H9 (cell line): ENCODE results near the gene GSC2. TPM values are rescaled to one million over a fixed set of nuclear protein-coding genes. Genes with fewer than 3 reads are reported as not detected.
"Not testable (repeated sequence)": the region's sequence is repeated elsewhere in the genome, so short reads cannot be mapped to it uniquely, and the experiment has no call there.

ENCODE experiments used
- DNase-seq: peaks from one replicate; pipeline ENCODE4 v3.0.0-alpha.2; 2017
- H2AFZ ChIP-seq: one replicate; pipeline ENCODE4 v1.6.1; 2013; ENCODE audit warnings: mild to moderate bottlenecking, low read length, control low read depth, moderate library complexity
- H2AK5ac ChIP-seq: 2 replicates; pipeline ENCODE4 v1.6.1; 2013; ENCODE audit warnings: low read length, control low read depth, mixed read lengths; ENCODE audit not compliant: insufficient read length
- H2BK120ac ChIP-seq: one replicate; pipeline ENCODE4 v1.6.1; 2013; ENCODE audit warnings: low read depth, mild to moderate bottlenecking, low read length, control low read depth, inconsistent platforms; ENCODE audit not compliant: poor library complexity, severe bottlenecking
- H2BK12ac ChIP-seq: 2 replicates; pipeline ENCODE4 v1.6.1; 2013; ENCODE audit warnings: low read length, control low read depth, mixed read lengths, low read depth; ENCODE audit not compliant: insufficient read length
- H2BK15ac ChIP-seq: 2 replicates; pipeline ENCODE4 v1.6.1; 2013; ENCODE audit warnings: low read depth, low read length, control low read depth
- H2BK20ac ChIP-seq: one replicate; pipeline ENCODE4 v1.6.1; 2013; ENCODE audit warnings: low read depth, mild to moderate bottlenecking, low read length, control low read depth, inconsistent platforms; ENCODE audit not compliant: poor library complexity, severe bottlenecking
- H2BK5ac ChIP-seq: 2 replicates; pipeline ENCODE4 v1.6.1; 2013; ENCODE audit warnings: low read length, control low read depth, mixed read lengths; ENCODE audit not compliant: insufficient read length
- H3K14ac ChIP-seq: 2 replicates; pipeline ENCODE4 v1.6.1; 2013; ENCODE audit warnings: low read length, control low read depth; ENCODE audit not compliant: insufficient read depth
- H3K18ac ChIP-seq: 2 replicates; pipeline ENCODE4 v1.6.1; 2013; ENCODE audit warnings: low read depth, mild to moderate bottlenecking, mixed read lengths, low read length, control low read depth; ENCODE audit not compliant: insufficient read length
- H3K23ac ChIP-seq: 2 replicates; pipeline ENCODE4 v1.6.1; 2013; ENCODE audit warnings: low read length, control low read depth, mixed read lengths, low read depth; ENCODE audit not compliant: insufficient read length
- H3K23me2 ChIP-seq: 2 replicates; pipeline ENCODE4 v1.6.1; 2013; ENCODE audit warnings: low read depth, mild to moderate bottlenecking, mixed read lengths, low read length, control low read depth; ENCODE audit not compliant: insufficient read length, poor library complexity, severe bottlenecking
- H3K27ac ChIP-seq: 2 replicates; pipeline ENCODE4 v1.5.1; 2013; ENCODE audit warnings: low read length, control low read depth, mixed read lengths, low read depth; ENCODE audit not compliant: insufficient read length
- H3K27me3 ChIP-seq: 2 replicates; pipeline ENCODE4 v1.6.1; 2013; ENCODE audit warnings: low read length, control low read depth, inconsistent platforms; ENCODE audit not compliant: insufficient read depth
- H3K4ac ChIP-seq: 2 replicates; pipeline ENCODE4 v1.6.1; 2013; ENCODE audit warnings: low read depth, mild to moderate bottlenecking, control low read depth, inconsistent platforms, low read length, moderate library complexity
- H3K4me1 ChIP-seq: 2 replicates; pipeline ENCODE4 v1.6.1; 2013; ENCODE audit warnings: low read length, control low read depth, inconsistent platforms; ENCODE audit not compliant: insufficient read depth
- H3K4me2 ChIP-seq: 2 replicates; pipeline ENCODE4 v1.6.1; 2013; ENCODE audit warnings: low read length, control low read depth, mixed read lengths; ENCODE audit not compliant: insufficient read length, insufficient read depth
- H3K56ac ChIP-seq: 2 replicates; pipeline ENCODE4 v1.6.1; 2013; ENCODE audit warnings: low read depth, mild to moderate bottlenecking, mixed read lengths, low read length, control low read depth; ENCODE audit not compliant: insufficient read length
- H3K79me1 ChIP-seq: 2 replicates; pipeline ENCODE4 v1.6.1; 2013; ENCODE audit warnings: low read depth, mild to moderate bottlenecking, moderate library complexity, low read length, control low read depth, inconsistent platforms; ENCODE audit not compliant: insufficient read depth, poor library complexity, severe bottlenecking
- H3K79me2 ChIP-seq: 2 replicates; pipeline ENCODE4 v1.6.1; 2013; ENCODE audit warnings: low read length, control low read depth, inconsistent platforms; ENCODE audit not compliant: insufficient read depth
- H3K9ac ChIP-seq: 2 replicates; pipeline ENCODE4 v1.6.1; 2013; ENCODE audit warnings: low read length, control low read depth, mixed read lengths; ENCODE audit not compliant: insufficient read length; ENCODE audit errors: extremely low read depth
- H3K9me3 ChIP-seq: one replicate; pipeline ENCODE4 v1.6.1; 2013; ENCODE audit warnings: low read depth, low read length, inconsistent platforms; ENCODE audit not compliant: control insufficient read depth
- H3T11ph ChIP-seq: one replicate; pipeline ENCODE4 v1.6.1; 2013; ENCODE audit warnings: mild to moderate bottlenecking, low read length, control low read depth, inconsistent platforms
- H4K20me1 ChIP-seq: one replicate; pipeline ENCODE4 v1.6.1; 2013; ENCODE audit not compliant: control insufficient read depth, insufficient read length, insufficient read depth
- H4K5ac ChIP-seq: 2 replicates; pipeline ENCODE4 v1.6.1; 2013; ENCODE audit warnings: low read depth, mild to moderate bottlenecking, mixed read lengths, low read length, control low read depth; ENCODE audit not compliant: insufficient read length
- H4K8ac ChIP-seq: replicated peaks from 2 replicates; pipeline ENCODE4 v1.6.1; 2013; ENCODE audit warnings: low read length, control low read depth, mixed read lengths, low read depth; ENCODE audit not compliant: insufficient read length
- H4K91ac ChIP-seq: 2 replicates; pipeline ENCODE4 v1.6.1; 2013; ENCODE audit warnings: low read depth, mild to moderate bottlenecking, moderate library complexity, mixed read lengths, low read length, control low read depth; ENCODE audit not compliant: insufficient read length
- H3K27ac Mint-ChIP-seq, 3 experiments: 2 replicates in 2 of 3; 3 replicates in 1 of 3; pipeline ENCODE4 v1.8.0; 2020 to 2021; ENCODE audit warnings: mixed read lengths in 3 of 3, mild to moderate bottlenecking in 1 of 3, moderate library complexity in 1 of 3
- H3K27me3 Mint-ChIP-seq: 2 replicates; pipeline ENCODE4 v1.8.0; 2021; ENCODE audit warnings: low read depth, mild to moderate bottlenecking, moderate library complexity, mixed read lengths
- H3K36me3 Mint-ChIP-seq, 3 experiments: 2 replicates in 2 of 3; 3 replicates in 1 of 3; pipeline ENCODE4 v1.8.0; 2020 to 2021; ENCODE audit warnings: low read depth in 3 of 3, mixed read lengths in 3 of 3; ENCODE audit not compliant: insufficient read depth in 1 of 3
- H3K4me1 Mint-ChIP-seq, 2 experiments: 2 replicates each; pipeline ENCODE4 v1.8.0; 2020; ENCODE audit warnings: mixed read lengths in 2 of 2
- H3K4me3 Mint-ChIP-seq, 2 experiments: 2 replicates in 1 of 2; 3 replicates in 1 of 2; pipeline ENCODE4 v1.8.0; 2020 to 2021; ENCODE audit warnings: mild to moderate bottlenecking in 2 of 2, mixed read lengths in 2 of 2, moderate library complexity in 1 of 2
- H3K9me3 Mint-ChIP-seq, 2 experiments: 2 replicates in 1 of 2; 3 replicates in 1 of 2; pipeline ENCODE4 v1.8.0; 2020; ENCODE audit warnings: mild to moderate bottlenecking in 2 of 2, mixed read lengths in 2 of 2, moderate library complexity in 1 of 2
- WGBS: extraction: QIAGEN DNeasy Blood & Tissue Kit; methylation state at CpG from one replicate; pipeline ENCODE4 v1.1.7; 2013; ENCODE audit warnings: missing lambda C conversion rate, low lambda C conversion rate, mixed read lengths; ENCODE audit not compliant: insufficient read length; ENCODE audit errors: extremely low coverage; 5-methylcytosine and 5-hydroxymethylcytosine counted together
- total RNA-seq: library from RNA; stranded (reverse); gene quantifications from 2 replicates; pipeline ENCODE4 v1.2.1, GENCODE V29; 2021

Gene GSC2
- total RNA-seq, 1 experiment from 2014 or later: 0.22 TPM

DNA sequence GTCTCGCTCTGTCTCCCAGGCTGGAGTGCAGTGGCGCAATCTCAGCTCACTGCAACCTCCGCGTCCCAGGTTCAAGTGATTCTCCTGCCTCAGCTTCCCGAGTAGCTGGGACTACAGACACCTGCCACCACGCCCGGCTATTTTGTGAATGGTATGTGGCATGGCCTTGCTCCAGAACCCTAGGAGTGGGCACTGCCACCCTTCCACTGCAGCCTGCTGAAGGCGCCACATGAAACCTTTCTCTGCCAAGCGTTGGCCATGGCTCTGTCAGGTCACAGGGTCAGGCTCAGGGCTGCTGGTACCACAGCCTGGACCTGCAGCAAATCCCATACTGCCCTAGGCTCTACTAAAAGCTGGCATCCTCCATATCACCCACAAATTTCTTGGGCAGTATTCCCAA, 6.0 kb upstream of the GSC2 start:
- not testable (repeated sequence) for H2BK5ac ChIP-seq, H3K4me1 ChIP-seq, H3K14ac ChIP-seq, H2AFZ ChIP-seq, H3T11ph ChIP-seq, H2BK20ac ChIP-seq, H4K5ac ChIP-seq, H3K4me1 Mint-ChIP-seq, H3K18ac ChIP-seq, H2BK15ac ChIP-seq, H4K91ac ChIP-seq, H2AK5ac ChIP-seq, H3K56ac ChIP-seq, DNase-seq, H3K9me3 ChIP-seq, H3K27ac ChIP-seq, H2BK12ac ChIP-seq, H3K23ac ChIP-seq, H3K9ac ChIP-seq, H3K23me2 ChIP-seq, H3K4me2 ChIP-seq, H3K79me2 ChIP-seq, H3K79me1 ChIP-seq, H2BK120ac ChIP-seq, H4K20me1 ChIP-seq, H3K4ac ChIP-seq, H3K4me3 Mint-ChIP-seq, H3K27ac Mint-ChIP-seq, H4K8ac ChIP-seq, H3K36me3 Mint-ChIP-seq
- Mint-ChIP-seq H3K9me3 (peaks cover 10 to 11% of the 10 kb centered on the region in 2 experiments), H3K27me3 (peaks cover 88% of the 10 kb centered on the region)
- peaks cover 14% of the 10 kb centered on the region for H3K27me3 ChIP-seq
- WGBS: no CpG with 5 or more reads among the region's 9 CpGs
